GM23338 (cell line): Measurements from ENCODE around the gene LPP. TPM values are rescaled to one million over a fixed set of nuclear protein-coding genes. Genes with fewer than 3 reads are reported as not detected.

Experiments
- ATAC-seq: fragments of 200-7000 bp; cut with Tn5 transposase; 3 replicates; pipeline ENCODE4 v1.9.1; 2020
- DNase-seq: peaks from one replicate; pipeline ENCODE4 v3.0.0-alpha.2; 2015; ENCODE audit warnings: low spot score
- H2AFZ ChIP-seq: fragments of 200-600 bp; sonication (generic); 2 replicates; pipeline ENCODE4 v1.8.0; 2016; ENCODE audit warnings: antibody characterized with exemption, mild to moderate bottlenecking, moderate library complexity
- H3F3A ChIP-seq: fragments of 200-600 bp; sonication (generic); replicated peaks from 2 replicates; pipeline ENCODE4 v1.8.0; 2017; ENCODE audit warnings: antibody characterized with exemption, mixed run types, low read depth
- H3K27ac ChIP-seq: fragments of 200-600 bp; sonication (generic); 2 replicates; pipeline ENCODE4 v1.6.1; 2016; ENCODE audit warnings: low read depth
- H3K27me3 ChIP-seq: fragments of 200-600 bp; sonication (generic); 2 replicates; pipeline ENCODE4 v1.8.0; 2016; ENCODE audit warnings: mild to moderate bottlenecking, mixed run types, moderate library complexity; ENCODE audit not compliant: insufficient read depth
- H3K36me3 ChIP-seq: fragments of 200-600 bp; sonication (generic); 2 replicates; pipeline ENCODE4 v1.8.0; 2016; ENCODE audit warnings: mild to moderate bottlenecking; ENCODE audit not compliant: insufficient read depth
- H3K4me1 ChIP-seq: fragments of 200-600 bp; sonication (generic); 2 replicates; pipeline ENCODE4 v1.8.0; 2016; ENCODE audit warnings: mild to moderate bottlenecking, moderate library complexity; ENCODE audit not compliant: insufficient read depth
- H3K4me2 ChIP-seq: fragments of 200-600 bp; sonication (generic); 2 replicates; pipeline ENCODE4 v1.7.1; 2017; ENCODE audit warnings: mixed run types
- H3K4me3 ChIP-seq: fragments of 200-600 bp; sonication (generic); 2 replicates; pipeline ENCODE4 v1.6.1; 2016; ENCODE audit warnings: mixed run types
- H3K79me2 ChIP-seq: fragments of 200-600 bp; sonication (generic); replicated peaks from 2 replicates; pipeline ENCODE4 v1.8.0; 2017; ENCODE audit warnings: mild to moderate bottlenecking; ENCODE audit not compliant: insufficient read depth
- H3K9me2 ChIP-seq: fragments of 200-600 bp; sonication (generic); 2 replicates; pipeline ENCODE4 v1.8.0; 2017; ENCODE audit not compliant: insufficient read depth
- H4K20me1 ChIP-seq: fragments of 200-600 bp; sonication (generic); replicated peaks from 2 replicates; pipeline ENCODE4 v1.8.0; 2017; ENCODE audit warnings: mild to moderate bottlenecking; ENCODE audit not compliant: insufficient read depth
- H3K27ac Mint-ChIP-seq: 2 replicates; pipeline ENCODE4 v1.8.0; 2020; ENCODE audit warnings: inconsistent platforms, mild to moderate bottlenecking, moderate library complexity, mixed read lengths
- H3K27me3 Mint-ChIP-seq: 3 replicates; pipeline ENCODE4 v1.8.0; 2022; ENCODE audit warnings: low read depth, mild to moderate bottlenecking, moderate library complexity, mixed read lengths, inconsistent platforms; ENCODE audit not compliant: insufficient read depth, poor library complexity
- H3K36me3 Mint-ChIP-seq: 3 replicates; pipeline ENCODE4 v1.8.0; 2021; ENCODE audit warnings: low read depth, mild to moderate bottlenecking, inconsistent platforms, moderate library complexity, mixed read lengths
- H3K4me1 Mint-ChIP-seq: 3 replicates; pipeline ENCODE4 v1.8.0; 2020; ENCODE audit warnings: mild to moderate bottlenecking, inconsistent platforms, mixed read lengths
- H3K4me3 Mint-ChIP-seq: 3 replicates; pipeline ENCODE4 v1.8.0; 2021; ENCODE audit warnings: moderate library complexity, mild to moderate bottlenecking, inconsistent platforms, mixed read lengths
- H3K9me3 Mint-ChIP-seq: 3 replicates; pipeline ENCODE4 v1.8.0; 2020; ENCODE audit warnings: moderate library complexity, mild to moderate bottlenecking, inconsistent platforms, mixed read lengths
- CREB1 ChIP-seq: fragments of 250-450 bp; sonication (Bioruptor Pico); IDR thresholded peaks from 2 replicates; pipeline ENCODE4 v1.5.0; 2020; ENCODE audit warnings: low read depth, mild to moderate bottlenecking, moderate library complexity
- EZH2 ChIP-seq: fragments of 200-600 bp; sonication (generic); IDR thresholded peaks from one replicate; pipeline ENCODE4 v1.8.0; 2017; ENCODE audit warnings: antibody characterized with exemption, mild to moderate bottlenecking, low read depth; ENCODE audit not compliant: unreplicated experiment
- EZH2phosphoT487 ChIP-seq: fragments of 200-600 bp; sonication (generic); IDR thresholded peaks from one replicate; pipeline ENCODE4 v1.8.1; 2018; ENCODE audit warnings: antibody characterized with exemption; ENCODE audit not compliant: unreplicated experiment
- JUNB ChIP-seq: IDR thresholded peaks from one replicate; pipeline ENCODE4 v1.6.1; 2016; ENCODE audit warnings: antibody characterized with exemption; ENCODE audit not compliant: unreplicated experiment
- NANOG ChIP-seq: IDR thresholded peaks from 2 replicates; pipeline ENCODE4 v1.6.1; 2016; ENCODE audit warnings: antibody characterized with exemption, borderline replicate concordance
- POLR2AphosphoS5 ChIP-seq: IDR thresholded peaks from 2 replicates; pipeline ENCODE4 v1.6.1; 2016; ENCODE audit warnings: antibody characterized with exemption, low read depth
- STAT1 ChIP-seq: IDR thresholded peaks from one replicate; pipeline ENCODE4 v1.6.1; 2016; ENCODE audit warnings: antibody characterized with exemption; ENCODE audit not compliant: unreplicated experiment
- ZNF114 ChIP-seq: fragments of 250-450 bp; sonication (Bioruptor Pico); IDR thresholded peaks from 2 replicates; pipeline ENCODE4 v1.5.0; 2020; ENCODE audit warnings: mild to moderate bottlenecking, moderate library complexity
- ZNF331 ChIP-seq: fragments of 250-450 bp; sonication (Bioruptor Pico); IDR thresholded peaks from 2 replicates; pipeline ENCODE4 v1.5.0; 2020; ENCODE audit warnings: low read depth, mild to moderate bottlenecking, moderate library complexity
- polyA plus RNA-seq: library from polyadenylated mRNA; unstranded; fragments of >200 nt; fragmentation: Nextera tagmentation; extraction: Ambion mirVana; gene quantifications from 2 replicates; pipeline ENCODE4 v1.2.1, GENCODE V29; 2016
- total RNA-seq: library from RNA; depleted of rRNA; stranded (reverse); fragments of >200 nt; shearing (Covaris generic); gene quantifications from 2 replicates; pipeline ENCODE4 v1.2.3, GENCODE V29; 2014
- TF ChIP-seq, protein P1 (sequence below): IDR thresholded peaks from one replicate; pipeline ENCODE4 v1.6.1; 2018; ENCODE audit warnings: antibody characterized with exemption; ENCODE audit not compliant: unreplicated experiment
- TF ChIP-seq, protein P2 (sequence below): IDR thresholded peaks from 2 replicates; pipeline ENCODE4 v1.6.1; 2016; ENCODE audit warnings: antibody characterized with exemption
- TF ChIP-seq, protein P3 (sequence below): fragments of 250-450 bp; sonication (Bioruptor Pico); IDR thresholded peaks from 2 replicates; pipeline ENCODE4 v1.5.0; 2020; ENCODE audit warnings: mild to moderate bottlenecking, moderate library complexity
- TF ChIP-seq, protein P4 (sequence below), 2 experiments: fragments of 200-600 bp in 1 of 2; sonication (generic) in 1 of 2; conservative IDR thresholded peaks; 2 replicates each; pipeline versions ENCODE4 v1.5.1 to v1.6.1; 2016 to 2017; ENCODE audit warnings: antibody characterized with exemption in 2 of 2, low read depth in 2 of 2, mild to moderate bottlenecking in 2 of 2, moderate library complexity in 1 of 2

The LPP gene
- total and polyA plus RNA-seq, 2 experiments from 2014 or later = 23.0 to 35.2 TPM

DNA sequence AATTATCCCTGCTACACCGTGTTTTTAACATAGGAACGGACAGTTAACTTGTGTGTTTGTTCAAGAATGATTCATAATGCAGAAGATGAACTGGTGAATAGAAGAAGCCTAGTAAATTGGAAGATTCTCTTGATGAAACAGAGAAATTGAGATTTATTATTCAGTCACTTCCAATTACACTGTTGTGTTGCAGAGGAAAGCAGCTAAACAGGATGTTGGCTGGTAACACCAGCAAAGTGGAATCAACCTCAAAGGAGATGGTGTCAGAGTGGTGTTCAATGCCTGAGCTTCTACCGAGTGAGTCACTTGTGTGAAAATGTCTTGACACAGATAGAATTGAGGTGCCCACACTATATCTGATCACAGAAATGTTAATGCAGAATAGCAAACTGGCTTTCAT lies 399.6 kb downstream of the LPP start:
- H3K27ac Mint-ChIP-seq = no peak overlapping the region
- TF ChIP-seq ZNF114 = no peak
- TF ChIP-seq, protein P1, sequence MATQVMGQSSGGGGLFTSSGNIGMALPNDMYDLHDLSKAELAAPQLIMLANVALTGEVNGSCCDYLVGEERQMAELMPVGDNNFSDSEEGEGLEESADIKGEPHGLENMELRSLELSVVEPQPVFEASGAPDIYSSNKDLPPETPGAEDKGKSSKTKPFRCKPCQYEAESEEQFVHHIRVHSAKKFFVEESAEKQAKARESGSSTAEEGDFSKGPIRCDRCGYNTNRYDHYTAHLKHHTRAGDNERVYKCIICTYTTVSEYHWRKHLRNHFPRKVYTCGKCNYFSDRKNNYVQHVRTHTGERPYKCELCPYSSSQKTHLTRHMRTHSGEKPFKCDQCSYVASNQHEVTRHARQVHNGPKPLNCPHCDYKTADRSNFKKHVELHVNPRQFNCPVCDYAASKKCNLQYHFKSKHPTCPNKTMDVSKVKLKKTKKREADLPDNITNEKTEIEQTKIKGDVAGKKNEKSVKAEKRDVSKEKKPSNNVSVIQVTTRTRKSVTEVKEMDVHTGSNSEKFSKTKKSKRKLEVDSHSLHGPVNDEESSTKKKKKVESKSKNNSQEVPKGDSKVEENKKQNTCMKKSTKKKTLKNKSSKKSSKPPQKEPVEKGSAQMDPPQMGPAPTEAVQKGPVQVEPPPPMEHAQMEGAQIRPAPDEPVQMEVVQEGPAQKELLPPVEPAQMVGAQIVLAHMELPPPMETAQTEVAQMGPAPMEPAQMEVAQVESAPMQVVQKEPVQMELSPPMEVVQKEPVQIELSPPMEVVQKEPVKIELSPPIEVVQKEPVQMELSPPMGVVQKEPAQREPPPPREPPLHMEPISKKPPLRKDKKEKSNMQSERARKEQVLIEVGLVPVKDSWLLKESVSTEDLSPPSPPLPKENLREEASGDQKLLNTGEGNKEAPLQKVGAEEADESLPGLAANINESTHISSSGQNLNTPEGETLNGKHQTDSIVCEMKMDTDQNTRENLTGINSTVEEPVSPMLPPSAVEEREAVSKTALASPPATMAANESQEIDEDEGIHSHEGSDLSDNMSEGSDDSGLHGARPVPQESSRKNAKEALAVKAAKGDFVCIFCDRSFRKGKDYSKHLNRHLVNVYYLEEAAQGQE = no peak
- TF ChIP-seq EZH2phosphoT487 = no peak
- TF ChIP-seq, protein P2, sequence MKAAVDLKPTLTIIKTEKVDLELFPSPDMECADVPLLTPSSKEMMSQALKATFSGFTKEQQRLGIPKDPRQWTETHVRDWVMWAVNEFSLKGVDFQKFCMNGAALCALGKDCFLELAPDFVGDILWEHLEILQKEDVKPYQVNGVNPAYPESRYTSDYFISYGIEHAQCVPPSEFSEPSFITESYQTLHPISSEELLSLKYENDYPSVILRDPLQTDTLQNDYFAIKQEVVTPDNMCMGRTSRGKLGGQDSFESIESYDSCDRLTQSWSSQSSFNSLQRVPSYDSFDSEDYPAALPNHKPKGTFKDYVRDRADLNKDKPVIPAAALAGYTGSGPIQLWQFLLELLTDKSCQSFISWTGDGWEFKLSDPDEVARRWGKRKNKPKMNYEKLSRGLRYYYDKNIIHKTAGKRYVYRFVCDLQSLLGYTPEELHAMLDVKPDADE = no peak
- no peak for TF ChIP-seq STAT1
- TF ChIP-seq ZNF331 (CRISPR knock-in tag) = no peak
- TF ChIP-seq, protein P3, sequence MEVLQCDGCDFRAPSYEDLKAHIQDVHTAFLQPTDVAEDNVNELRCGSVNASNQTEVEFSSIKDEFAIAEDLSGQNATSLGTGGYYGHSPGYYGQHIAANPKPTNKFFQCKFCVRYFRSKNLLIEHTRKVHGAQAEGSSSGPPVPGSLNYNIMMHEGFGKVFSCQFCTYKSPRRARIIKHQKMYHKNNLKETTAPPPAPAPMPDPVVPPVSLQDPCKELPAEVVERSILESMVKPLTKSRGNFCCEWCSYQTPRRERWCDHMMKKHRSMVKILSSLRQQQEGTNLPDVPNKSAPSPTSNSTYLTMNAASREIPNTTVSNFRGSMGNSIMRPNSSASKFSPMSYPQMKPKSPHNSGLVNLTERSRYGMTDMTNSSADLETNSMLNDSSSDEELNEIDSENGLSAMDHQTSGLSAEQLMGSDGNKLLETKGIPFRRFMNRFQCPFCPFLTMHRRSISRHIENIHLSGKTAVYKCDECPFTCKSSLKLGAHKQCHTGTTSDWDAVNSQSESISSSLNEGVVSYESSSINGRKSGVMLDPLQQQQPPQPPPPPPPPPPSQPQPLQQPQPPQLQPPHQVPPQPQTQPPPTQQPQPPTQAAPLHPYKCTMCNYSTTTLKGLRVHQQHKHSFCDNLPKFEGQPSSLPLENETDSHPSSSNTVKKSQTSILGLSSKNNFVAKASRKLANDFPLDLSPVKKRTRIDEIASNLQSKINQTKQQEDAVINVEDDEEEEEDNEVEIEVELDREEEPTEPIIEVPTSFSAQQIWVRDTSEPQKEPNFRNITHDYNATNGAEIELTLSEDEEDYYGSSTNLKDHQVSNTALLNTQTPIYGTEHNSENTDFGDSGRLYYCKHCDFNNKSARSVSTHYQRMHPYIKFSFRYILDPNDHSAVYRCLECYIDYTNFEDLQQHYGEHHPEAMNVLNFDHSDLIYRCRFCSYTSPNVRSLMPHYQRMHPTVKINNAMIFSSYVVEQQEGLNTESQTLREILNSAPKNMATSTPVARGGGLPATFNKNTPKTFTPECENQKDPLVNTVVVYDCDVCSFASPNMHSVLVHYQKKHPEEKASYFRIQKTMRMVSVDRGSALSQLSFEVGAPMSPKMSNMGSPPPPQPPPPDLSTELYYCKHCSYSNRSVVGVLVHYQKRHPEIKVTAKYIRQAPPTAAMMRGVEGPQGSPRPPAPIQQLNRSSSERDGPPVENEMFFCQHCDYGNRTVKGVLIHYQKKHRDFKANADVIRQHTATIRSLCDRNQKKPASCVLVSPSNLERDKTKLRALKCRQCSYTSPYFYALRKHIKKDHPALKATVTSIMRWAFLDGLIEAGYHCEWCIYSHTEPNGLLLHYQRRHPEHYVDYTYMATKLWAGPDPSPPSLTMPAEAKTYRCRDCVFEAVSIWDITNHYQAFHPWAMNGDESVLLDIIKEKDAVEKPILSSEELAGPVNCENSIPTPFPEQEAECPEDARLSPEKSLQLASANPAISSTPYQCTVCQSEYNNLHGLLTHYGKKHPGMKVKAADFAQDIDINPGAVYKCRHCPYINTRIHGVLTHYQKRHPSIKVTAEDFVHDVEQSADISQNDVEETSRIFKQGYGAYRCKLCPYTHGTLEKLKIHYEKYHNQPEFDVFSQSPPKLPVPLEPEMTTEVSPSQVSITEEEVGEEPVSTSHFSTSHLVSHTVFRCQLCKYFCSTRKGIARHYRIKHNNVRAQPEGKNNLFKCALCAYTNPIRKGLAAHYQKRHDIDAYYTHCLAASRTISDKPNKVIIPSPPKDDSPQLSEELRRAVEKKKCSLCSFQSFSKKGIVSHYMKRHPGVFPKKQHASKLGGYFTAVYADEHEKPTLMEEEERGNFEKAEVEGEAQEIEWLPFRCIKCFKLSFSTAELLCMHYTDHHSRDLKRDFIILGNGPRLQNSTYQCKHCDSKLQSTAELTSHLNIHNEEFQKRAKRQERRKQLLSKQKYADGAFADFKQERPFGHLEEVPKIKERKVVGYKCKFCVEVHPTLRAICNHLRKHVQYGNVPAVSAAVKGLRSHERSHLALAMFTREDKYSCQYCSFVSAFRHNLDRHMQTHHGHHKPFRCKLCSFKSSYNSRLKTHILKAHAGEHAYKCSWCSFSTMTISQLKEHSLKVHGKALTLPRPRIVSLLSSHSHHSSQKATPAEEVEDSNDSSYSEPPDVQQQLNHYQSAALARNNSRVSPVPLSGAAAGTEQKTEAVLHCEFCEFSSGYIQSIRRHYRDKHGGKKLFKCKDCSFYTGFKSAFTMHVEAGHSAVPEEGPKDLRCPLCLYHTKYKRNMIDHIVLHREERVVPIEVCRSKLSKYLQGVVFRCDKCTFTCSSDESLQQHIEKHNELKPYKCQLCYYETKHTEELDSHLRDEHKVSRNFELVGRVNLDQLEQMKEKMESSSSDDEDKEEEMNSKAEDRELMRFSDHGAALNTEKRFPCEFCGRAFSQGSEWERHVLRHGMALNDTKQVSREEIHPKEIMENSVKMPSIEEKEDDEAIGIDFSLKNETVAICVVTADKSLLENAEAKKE (CRISPR knock-in tag) = no peak
- no peak for TF ChIP-seq NANOG
- TF ChIP-seq CREB1 (CRISPR knock-in tag) = no peak
- no peak for TF ChIP-seq EZH2
- TF ChIP-seq POLR2AphosphoS5 = no peak
- TF ChIP-seq JUNB = no peak
- TF ChIP-seq, protein P4, sequence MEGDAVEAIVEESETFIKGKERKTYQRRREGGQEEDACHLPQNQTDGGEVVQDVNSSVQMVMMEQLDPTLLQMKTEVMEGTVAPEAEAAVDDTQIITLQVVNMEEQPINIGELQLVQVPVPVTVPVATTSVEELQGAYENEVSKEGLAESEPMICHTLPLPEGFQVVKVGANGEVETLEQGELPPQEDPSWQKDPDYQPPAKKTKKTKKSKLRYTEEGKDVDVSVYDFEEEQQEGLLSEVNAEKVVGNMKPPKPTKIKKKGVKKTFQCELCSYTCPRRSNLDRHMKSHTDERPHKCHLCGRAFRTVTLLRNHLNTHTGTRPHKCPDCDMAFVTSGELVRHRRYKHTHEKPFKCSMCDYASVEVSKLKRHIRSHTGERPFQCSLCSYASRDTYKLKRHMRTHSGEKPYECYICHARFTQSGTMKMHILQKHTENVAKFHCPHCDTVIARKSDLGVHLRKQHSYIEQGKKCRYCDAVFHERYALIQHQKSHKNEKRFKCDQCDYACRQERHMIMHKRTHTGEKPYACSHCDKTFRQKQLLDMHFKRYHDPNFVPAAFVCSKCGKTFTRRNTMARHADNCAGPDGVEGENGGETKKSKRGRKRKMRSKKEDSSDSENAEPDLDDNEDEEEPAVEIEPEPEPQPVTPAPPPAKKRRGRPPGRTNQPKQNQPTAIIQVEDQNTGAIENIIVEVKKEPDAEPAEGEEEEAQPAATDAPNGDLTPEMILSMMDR (conservative IDR thresholded peaks at IDR 0.05; ENCODE audit: low read depth in 2 of 2) = no peak
- DNase-seq (no peak), ATAC-seq (no peak)
- no peaks in the 10 kb centered on the region for H3K4me1 Mint-ChIP-seq
- H3K4me3 ChIP-seq = no peak overlapping the region
- H3K36me3 ChIP-seq = no peaks in the 10 kb centered on the region
- H3K4me2 ChIP-seq = no peak overlapping the region
- no peaks in the 10 kb centered on the region for H3K36me3 Mint-ChIP-seq
- H3K27me3 ChIP-seq = no peaks in the 10 kb centered on the region
- H4K20me1 ChIP-seq = no peaks in the 10 kb centered on the region
- no peaks in the 10 kb centered on the region for H3F3A ChIP-seq
- H2AFZ ChIP-seq = no peak overlapping the region
- no peak overlapping the region for H3K27ac ChIP-seq
- H3K79me2 ChIP-seq = no peaks in the 10 kb centered on the region
- H3K4me1 ChIP-seq = no peaks in the 10 kb centered on the region
- no peaks in the 10 kb centered on the region for H3K9me2 ChIP-seq
- H3K4me3 Mint-ChIP-seq = no peak overlapping the region
- H3K27me3 Mint-ChIP-seq = no peaks in the 10 kb centered on the region
- H3K9me3 Mint-ChIP-seq = no peaks in the 10 kb centered on the region
